ENCODE measurements around the gene SLC22A23.

The SLC22A23 gene

GRCh38 chr6:3280866-3281465 lies 175.9 kb downstream of the SLC22A23 start:
- no peak for DNase-seq

GRCh38 chr6:3280091-3280490 lies 176.8 kb downstream of the SLC22A23 start:
- DNase-seq: no peak

GRCh38 chr6:3278691-3279090 lies 178.2 kb downstream of the SLC22A23 start:
- no peak for DNase-seq

- no peak for DNase-seq
Measured at GRCh38 chr6:3277851-3278416, 178.9 kb downstream of the SLC22A23 start.

- no peak for DNase-seq
Measured at GRCh38 chr6:3277251-3277650, 179.6 kb downstream of the SLC22A23 start.

- DNase-seq: no peak
Measured at GRCh38 chr6:3276174-3277167, 180.4 kb downstream of the SLC22A23 start.

- DNase-seq: no peak
Measured at GRCh38 chr6:3273707-3274521, 182.9 kb downstream of the SLC22A23 start.

- DNase-seq: no peak
Measured at GRCh38 chr6:3272911-3273547, 183.8 kb downstream of the SLC22A23 start.

GRCh38 chr6:3271756-3272155 lies 185.1 kb downstream of the SLC22A23 start:
- no peak for DNase-seq

GRCh38 chr6:3270258-3270657 lies 186.6 kb downstream of the SLC22A23 start:
- DNase-seq: no peak

GRCh38 chr6:3269281-3269975 lies 187.4 kb downstream of the SLC22A23 start:
- DNase-seq: no peak

GRCh38 chr6:3268680-3269079 lies 188.2 kb downstream of the SLC22A23 start:
- DNase-seq: no peak

GRCh38 chr6:3267162-3267561 lies 189.7 kb downstream of the SLC22A23 start:
- DNase-seq: no peak

- no peak for DNase-seq
Measured at GRCh38 chr6:3266170-3266569, 190.7 kb downstream of the SLC22A23 start.

GRCh38 chr6:3265671-3266070 lies 191.2 kb downstream of the SLC22A23 start:
- DNase-seq: no peak

GRCh38 chr6:3264356-3264755 lies 192.5 kb downstream of the SLC22A23 start:
- DNase-seq: no peak

GRCh38 chr6:3263096-3263495 lies 193.8 kb downstream of the SLC22A23 start:
- no peak for DNase-seq

GRCh38 chr6:3261921-3262320 lies 194.9 kb downstream of the SLC22A23 start:
- no peak for DNase-seq

- DNase-seq: no peak
Measured at GRCh38 chr6:3261518-3261820, 195.4 kb downstream of the SLC22A23 start.

GRCh38 chr6:3260772-3261517 lies 195.9 kb downstream of the SLC22A23 start:
- no peak for DNase-seq

- no peak for DNase-seq
Measured at GRCh38 chr6:3260296-3260695, 196.6 kb downstream of the SLC22A23 start.
